SK-N-SH treated with all-trans-retinoic acid at 6 μM for 48 hours (cell line): ENCODE data around the gene KIAA1671.

Experiments
- ATAC-seq: fragments of 200-7000 bp; cut with Tn5 transposase; 3 replicates; pipeline ENCODE4 v1.9.1; 2020; ENCODE audit warnings: mild to moderate bottlenecking, moderate library complexity
- ARNTL ChIP-seq: fragments of 450-650 bp; formaldehyde crosslinking; IDR thresholded peaks from 2 replicates; pipeline ENCODE4 v1.5.0; 2020; ENCODE audit warnings: low read depth, mild to moderate bottlenecking, moderate library complexity, borderline replicate concordance
- BACH2 ChIP-seq: fragments of 250-450 bp; sonication (Bioruptor Pico); IDR thresholded peaks from 2 replicates; pipeline ENCODE4 v1.9.0; 2021; ENCODE audit warnings: mild to moderate bottlenecking, borderline replicate concordance
- CREB5 ChIP-seq: fragments of 250-450 bp; sonication (Bioruptor Pico); IDR thresholded peaks from 2 replicates; pipeline ENCODE4 v1.5.1; 2020; ENCODE audit warnings: low read depth, mild to moderate bottlenecking, moderate library complexity
- CSDC2 ChIP-seq: fragments of 250-450 bp; sonication (Bioruptor Pico); IDR thresholded peaks from 2 replicates; pipeline ENCODE4 v1.5.0; 2020; ENCODE audit warnings: mild to moderate bottlenecking, moderate library complexity
- ESRRG ChIP-seq: fragments of 250-450 bp; sonication (Bioruptor Pico); IDR thresholded peaks from 2 replicates; pipeline ENCODE4 v1.6.1; 2021; ENCODE audit warnings: mild to moderate bottlenecking
- GLIS3 ChIP-seq: fragments of 250-450 bp; sonication (Bioruptor Pico); IDR thresholded peaks from 2 replicates; pipeline ENCODE4 v1.5.0; 2020; ENCODE audit warnings: mild to moderate bottlenecking, moderate library complexity
- POU6F1 ChIP-seq: fragments of 250-450 bp; sonication (Bioruptor Pico); IDR thresholded peaks from 2 replicates; pipeline ENCODE4 v1.8.0; 2021; ENCODE audit warnings: low read depth, mild to moderate bottlenecking, moderate library complexity, borderline replicate concordance
- SNAI2 ChIP-seq: fragments of 250-450 bp; sonication (Bioruptor Pico); IDR thresholded peaks from 2 replicates; pipeline ENCODE4 v1.5.0; 2020; ENCODE audit warnings: mild to moderate bottlenecking, moderate library complexity
- TCF4 ChIP-seq: fragments of 250-450 bp; sonication (Bioruptor Pico); IDR thresholded peaks from 2 replicates; pipeline ENCODE4 v1.8.0; 2021; ENCODE audit warnings: mild to moderate bottlenecking, moderate library complexity, borderline replicate concordance
- ZNF565 ChIP-seq: fragments of 450-650 bp; formaldehyde crosslinking; conservative IDR thresholded peaks from 2 replicates; pipeline ENCODE4 v1.5.0; 2020; ENCODE audit warnings: low read depth, mild to moderate bottlenecking, moderate library complexity
- ZNF70 ChIP-seq: fragments of 450-650 bp; formaldehyde crosslinking; IDR thresholded peaks from 2 replicates; pipeline ENCODE4 v1.5.0; 2020; ENCODE audit warnings: mild to moderate bottlenecking, moderate library complexity
- ZNF8 ChIP-seq: fragments of 450-650 bp; formaldehyde crosslinking; IDR thresholded peaks from 2 replicates; pipeline ENCODE4 v1.5.0; 2020; ENCODE audit warnings: mild to moderate bottlenecking, moderate library complexity
- TF ChIP-seq, protein P1 (sequence below): fragments of 250-450 bp; sonication (Bioruptor Pico); IDR thresholded peaks from 2 replicates; pipeline ENCODE4 v1.8.0; 2020; ENCODE audit warnings: mild to moderate bottlenecking, moderate library complexity, borderline replicate concordance
- TF ChIP-seq, protein P2 (sequence below): fragments of 250-450 bp; sonication (Bioruptor Pico); IDR thresholded peaks from 2 replicates; pipeline ENCODE4 v1.5.0; 2020; ENCODE audit warnings: mild to moderate bottlenecking, moderate library complexity
- TF ChIP-seq, protein P3 (sequence below): fragments of 250-450 bp; sonication (Bioruptor Pico); IDR thresholded peaks from 2 replicates; pipeline ENCODE4 v1.5.1; 2021; ENCODE audit warnings: mild to moderate bottlenecking, moderate library complexity

Gene KIAA1671

GRCh38 chr22:25172153-25172552, 219.6 kb downstream of the KIAA1671 start:
- ATAC-seq = peak; percentile 71
- TF ChIP-seq ZNF70 (CRISPR knock-in tag) (no peak), TCF4 (CRISPR knock-in tag) (no peak)

- no peak for ATAC-seq
- TF ChIP-seq SNAI2 (no peak), POU6F1 (CRISPR knock-in tag) (no peak), BACH2 (no peak), CSDC2 (CRISPR knock-in tag) (no peak), ZNF8 (CRISPR knock-in tag) (no peak), GLIS3 (CRISPR knock-in tag) (no peak), CREB5 (CRISPR knock-in tag) (no peak)
- TF ChIP-seq, protein P1, sequence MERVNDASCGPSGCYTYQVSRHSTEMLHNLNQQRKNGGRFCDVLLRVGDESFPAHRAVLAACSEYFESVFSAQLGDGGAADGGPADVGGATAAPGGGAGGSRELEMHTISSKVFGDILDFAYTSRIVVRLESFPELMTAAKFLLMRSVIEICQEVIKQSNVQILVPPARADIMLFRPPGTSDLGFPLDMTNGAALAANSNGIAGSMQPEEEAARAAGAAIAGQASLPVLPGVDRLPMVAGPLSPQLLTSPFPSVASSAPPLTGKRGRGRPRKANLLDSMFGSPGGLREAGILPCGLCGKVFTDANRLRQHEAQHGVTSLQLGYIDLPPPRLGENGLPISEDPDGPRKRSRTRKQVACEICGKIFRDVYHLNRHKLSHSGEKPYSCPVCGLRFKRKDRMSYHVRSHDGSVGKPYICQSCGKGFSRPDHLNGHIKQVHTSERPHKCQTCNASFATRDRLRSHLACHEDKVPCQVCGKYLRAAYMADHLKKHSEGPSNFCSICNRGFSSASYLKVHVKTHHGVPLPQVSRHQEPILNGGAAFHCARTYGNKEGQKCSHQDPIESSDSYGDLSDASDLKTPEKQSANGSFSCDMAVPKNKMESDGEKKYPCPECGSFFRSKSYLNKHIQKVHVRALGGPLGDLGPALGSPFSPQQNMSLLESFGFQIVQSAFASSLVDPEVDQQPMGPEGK (CRISPR knock-in tag) = no peak
- TF ChIP-seq, protein P2, sequence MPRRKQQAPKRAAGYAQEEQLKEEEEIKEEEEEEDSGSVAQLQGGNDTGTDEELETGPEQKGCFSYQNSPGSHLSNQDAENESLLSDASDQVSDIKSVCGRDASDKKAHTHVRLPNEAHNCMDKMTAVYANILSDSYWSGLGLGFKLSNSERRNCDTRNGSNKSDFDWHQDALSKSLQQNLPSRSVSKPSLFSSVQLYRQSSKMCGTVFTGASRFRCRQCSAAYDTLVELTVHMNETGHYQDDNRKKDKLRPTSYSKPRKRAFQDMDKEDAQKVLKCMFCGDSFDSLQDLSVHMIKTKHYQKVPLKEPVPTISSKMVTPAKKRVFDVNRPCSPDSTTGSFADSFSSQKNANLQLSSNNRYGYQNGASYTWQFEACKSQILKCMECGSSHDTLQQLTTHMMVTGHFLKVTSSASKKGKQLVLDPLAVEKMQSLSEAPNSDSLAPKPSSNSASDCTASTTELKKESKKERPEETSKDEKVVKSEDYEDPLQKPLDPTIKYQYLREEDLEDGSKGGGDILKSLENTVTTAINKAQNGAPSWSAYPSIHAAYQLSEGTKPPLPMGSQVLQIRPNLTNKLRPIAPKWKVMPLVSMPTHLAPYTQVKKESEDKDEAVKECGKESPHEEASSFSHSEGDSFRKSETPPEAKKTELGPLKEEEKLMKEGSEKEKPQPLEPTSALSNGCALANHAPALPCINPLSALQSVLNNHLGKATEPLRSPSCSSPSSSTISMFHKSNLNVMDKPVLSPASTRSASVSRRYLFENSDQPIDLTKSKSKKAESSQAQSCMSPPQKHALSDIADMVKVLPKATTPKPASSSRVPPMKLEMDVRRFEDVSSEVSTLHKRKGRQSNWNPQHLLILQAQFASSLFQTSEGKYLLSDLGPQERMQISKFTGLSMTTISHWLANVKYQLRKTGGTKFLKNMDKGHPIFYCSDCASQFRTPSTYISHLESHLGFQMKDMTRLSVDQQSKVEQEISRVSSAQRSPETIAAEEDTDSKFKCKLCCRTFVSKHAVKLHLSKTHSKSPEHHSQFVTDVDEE (CRISPR knock-in tag) = no peak
- TF ChIP-seq, protein P3, sequence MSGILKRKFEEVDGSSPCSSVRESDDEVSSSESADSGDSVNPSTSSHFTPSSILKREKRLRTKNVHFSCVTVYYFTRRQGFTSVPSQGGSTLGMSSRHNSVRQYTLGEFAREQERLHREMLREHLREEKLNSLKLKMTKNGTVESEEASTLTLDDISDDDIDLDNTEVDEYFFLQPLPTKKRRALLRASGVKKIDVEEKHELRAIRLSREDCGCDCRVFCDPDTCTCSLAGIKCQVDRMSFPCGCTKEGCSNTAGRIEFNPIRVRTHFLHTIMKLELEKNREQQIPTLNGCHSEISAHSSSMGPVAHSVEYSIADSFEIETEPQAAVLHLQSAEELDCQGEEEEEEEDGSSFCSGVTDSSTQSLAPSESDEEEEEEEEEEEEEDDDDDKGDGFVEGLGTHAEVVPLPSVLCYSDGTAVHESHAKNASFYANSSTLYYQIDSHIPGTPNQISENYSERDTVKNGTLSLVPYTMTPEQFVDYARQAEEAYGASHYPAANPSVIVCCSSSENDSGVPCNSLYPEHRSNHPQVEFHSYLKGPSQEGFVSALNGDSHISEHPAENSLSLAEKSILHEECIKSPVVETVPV (CRISPR knock-in tag) = no peak
Measured at GRCh38 chr22:25174156-25174887, 221.8 kb downstream of the KIAA1671 start.

DNA sequence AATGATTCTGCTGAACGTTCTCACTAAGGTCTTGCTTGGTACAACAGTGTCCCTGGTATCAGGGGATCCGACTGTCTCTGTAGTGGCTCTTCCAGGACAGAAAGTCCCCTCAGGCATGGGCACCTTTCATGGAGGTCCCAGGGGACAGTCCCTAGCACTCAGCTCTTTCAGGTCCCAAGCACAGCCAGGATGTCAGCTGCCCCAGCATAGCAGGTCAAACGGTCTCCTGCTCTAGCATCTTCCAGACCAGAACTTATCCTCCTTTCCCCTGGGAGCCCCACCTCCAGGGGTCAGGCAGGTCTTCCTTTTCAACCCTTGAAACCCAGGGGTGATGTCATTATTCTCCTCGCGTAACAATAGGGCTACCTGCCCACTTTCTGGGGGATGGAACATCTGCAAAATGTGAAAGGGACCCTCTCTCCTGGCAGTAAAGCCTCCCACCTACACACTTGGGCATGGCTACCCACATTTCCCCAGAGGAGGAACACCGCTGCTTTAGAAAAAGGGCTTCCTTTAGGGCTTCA, 222.4 kb downstream of the KIAA1671 start:
- ATAC-seq = no peak
- no peak for TF ChIP-seq ARNTL
- TF ChIP-seq POU6F1 (CRISPR knock-in tag) = no peak
- no peak for TF ChIP-seq ZNF70 (CRISPR knock-in tag)
- TF ChIP-seq CREB5 (CRISPR knock-in tag) = no peak
- no peak for TF ChIP-seq SNAI2
- TF ChIP-seq, protein P3 (CRISPR knock-in tag) = no peak
- TF ChIP-seq ZNF565 (CRISPR knock-in tag) = no peak
- no peak for TF ChIP-seq ZNF8 (CRISPR knock-in tag)
- TF ChIP-seq ESRRG (CRISPR knock-in tag) = no peak
